PC-9 (cell line): ENCODE measurements around the gene MCM7. TPM values are rescaled to one million over a fixed set of nuclear protein-coding genes. Genes with fewer than 3 reads are reported as not detected.

Experiments
- BruUV-seq: library from RNA; stranded (reverse); fragments of 400-500 nt; replicated peaks from 2 replicates; lab custom pipeline; 2021; lab: Mats Ljungman, UMichigan
- CTCF ChIA-PET: fragments of 300-600 bp; sonication (Branson Sonifier 250); formaldehyde crosslinking; loops from one replicate; lab custom pipeline; 2022; ENCODE audit warnings: antibody characterized with exemption; lab: Charles Lee
- POLR2A ChIA-PET: fragments of 300-600 bp; sonication (Branson Sonifier 250); formaldehyde crosslinking; loops from one replicate; lab custom pipeline; 2022; ENCODE audit warnings: antibody characterized with exemption; ENCODE audit not compliant: unreplicated experiment; lab: Charles Lee
- DNase-seq, 2 experiments: peaks; one replicate each; pipeline versions ENCODE4 v3.0.0 to v3.0.0-alpha.2; 2015 to 2022; ENCODE audit warnings: mixed read lengths in 1 of 2
- H2AFZ ChIP-seq: fragments of 200-600 bp; sonication (generic); 2 replicates; pipeline ENCODE4 v1.8.1; 2017; ENCODE audit warnings: antibody characterized with exemption
- H3F3A ChIP-seq: fragments of 200-600 bp; sonication (generic); 2 replicates; pipeline ENCODE4 v1.8.1; 2017; ENCODE audit warnings: antibody characterized with exemption, mild to moderate bottlenecking, low read depth; ENCODE audit not compliant: insufficient read depth
- H3K27ac ChIP-seq: fragments of 200-600 bp; sonication (generic); 2 replicates; pipeline ENCODE4 v1.6.1; 2016; ENCODE audit warnings: mixed run types
- H3K27me3 ChIP-seq: fragments of 200-600 bp; sonication (generic); 2 replicates; pipeline ENCODE4 v1.6.1; 2016; ENCODE audit warnings: low read depth, mixed run types; ENCODE audit not compliant: insufficient read depth
- H3K36me3 ChIP-seq: fragments of 200-600 bp; sonication (generic); 2 replicates; pipeline ENCODE4 v1.6.1; 2016; ENCODE audit warnings: low read depth, mixed run types
- H3K4me1 ChIP-seq: fragments of 200-600 bp; sonication (generic); replicated peaks from 2 replicates; pipeline ENCODE4 v1.6.1; 2016; ENCODE audit warnings: mixed run types; ENCODE audit not compliant: insufficient read depth
- H3K4me2 ChIP-seq: fragments of 200-600 bp; sonication (generic); 2 replicates; pipeline ENCODE4 v1.6.1; 2017; ENCODE audit warnings: mixed run types
- H3K4me3 ChIP-seq: fragments of 200-600 bp; sonication (generic); 2 replicates; pipeline ENCODE4 v1.6.1; 2016; ENCODE audit warnings: mixed run types
- H3K79me2 ChIP-seq: fragments of 200-600 bp; sonication (generic); 2 replicates; pipeline ENCODE4 v1.6.1; 2017; ENCODE audit warnings: low read depth, mixed run types
- H3K9me2 ChIP-seq: fragments of 200-600 bp; sonication (generic); 2 replicates; pipeline ENCODE4 v1.8.1; 2017; ENCODE audit warnings: mild to moderate bottlenecking; ENCODE audit not compliant: insufficient read depth
- H3K9me3 ChIP-seq: fragments of 200-600 bp; sonication (generic); 2 replicates; pipeline ENCODE4 v1.8.1; 2016; ENCODE audit warnings: low read depth; ENCODE audit not compliant: insufficient read depth
- H4K20me1 ChIP-seq: fragments of 200-600 bp; sonication (generic); 2 replicates; pipeline ENCODE4 v1.8.1; 2017; ENCODE audit not compliant: insufficient read depth
- EZH2 ChIP-seq: fragments of 200-600 bp; sonication (generic); IDR thresholded peaks from 2 replicates; pipeline ENCODE4 v1.8.0; 2017; ENCODE audit warnings: antibody characterized with exemption, low read depth
- intact Hi-C: fragments of 100-400 bp; cut with micrococcal nuclease; formaldehyde crosslinking; loops from one replicate; pipeline ENCODE4 v1.10.0; 2022; ENCODE audit not compliant: unreplicated experiment
- total RNA-seq: library from RNA; stranded (reverse); gene quantifications from 2 replicates; pipeline ENCODE4 v1.2.3, GENCODE V29; 2021
- TF ChIP-seq, protein P1 (sequence below): fragments of 200-600 bp; sonication (generic); conservative IDR thresholded peaks from 2 replicates; pipeline ENCODE4 v1.6.1; 2017; ENCODE audit warnings: mixed run types, antibody characterized with exemption, mild to moderate bottlenecking, moderate library complexity

MCM7 gene
- total RNA-seq, 1 experiment from 2014 or later = 238 TPM

- ChIA-PET POLR2A (interaction anchor here (0.6 to 1.1 kb wide), 2 partner anchors 20 to 69 kb away, joined by 3 to 24 read pairs; partner anchors contain the start of gene AP4M1), CTCF (interaction anchor here (1.1 kb wide), 1 partner anchor 51 kb away, joined by 7 read pairs; no protein-coding TSS in a partner anchor)
- peaks cover 17% of the 10 kb centered on the region for H3F3A ChIP-seq
- peak; percentile 95 to 99 for DNase-seq
- intact Hi-C loops = loop anchor here (1.0 to 5.0 kb wide), 8 partner anchors 20 to 709 kb away; partner anchors contain the start of genes AP4M1, ARPC1B, MCM7 and MEPCE
- TF ChIP-seq EZH2 = no peak
- TF ChIP-seq, protein P1, sequence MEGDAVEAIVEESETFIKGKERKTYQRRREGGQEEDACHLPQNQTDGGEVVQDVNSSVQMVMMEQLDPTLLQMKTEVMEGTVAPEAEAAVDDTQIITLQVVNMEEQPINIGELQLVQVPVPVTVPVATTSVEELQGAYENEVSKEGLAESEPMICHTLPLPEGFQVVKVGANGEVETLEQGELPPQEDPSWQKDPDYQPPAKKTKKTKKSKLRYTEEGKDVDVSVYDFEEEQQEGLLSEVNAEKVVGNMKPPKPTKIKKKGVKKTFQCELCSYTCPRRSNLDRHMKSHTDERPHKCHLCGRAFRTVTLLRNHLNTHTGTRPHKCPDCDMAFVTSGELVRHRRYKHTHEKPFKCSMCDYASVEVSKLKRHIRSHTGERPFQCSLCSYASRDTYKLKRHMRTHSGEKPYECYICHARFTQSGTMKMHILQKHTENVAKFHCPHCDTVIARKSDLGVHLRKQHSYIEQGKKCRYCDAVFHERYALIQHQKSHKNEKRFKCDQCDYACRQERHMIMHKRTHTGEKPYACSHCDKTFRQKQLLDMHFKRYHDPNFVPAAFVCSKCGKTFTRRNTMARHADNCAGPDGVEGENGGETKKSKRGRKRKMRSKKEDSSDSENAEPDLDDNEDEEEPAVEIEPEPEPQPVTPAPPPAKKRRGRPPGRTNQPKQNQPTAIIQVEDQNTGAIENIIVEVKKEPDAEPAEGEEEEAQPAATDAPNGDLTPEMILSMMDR = peak; percentile 92
- H3K36me3 ChIP-seq = peaks cover 34% of the 10 kb centered on the region
- H3K27me3 ChIP-seq = no peaks in the 10 kb centered on the region
- peak within 1 kb of the TSS; percentile 69 for H2AFZ ChIP-seq
- no peaks in the 10 kb centered on the region for H3K9me2 ChIP-seq
- peaks cover 8% of the 10 kb centered on the region; the same call in 1 of the 2 replicates for H4K20me1 ChIP-seq
- peak within 1 kb of the TSS; percentile 93 for H3K4me3 ChIP-seq
- peaks cover 50% of the 10 kb centered on the region for H3K79me2 ChIP-seq
- BruUV-seq = no TSS peak
- H3K9me3 ChIP-seq = no peaks in the 10 kb centered on the region; the same call in 1 of the 2 replicates
- peak within 1 kb of the TSS; percentile 78 for H3K4me2 ChIP-seq
- H3K4me1 ChIP-seq = peaks cover 16% of the 10 kb centered on the region
- H3K27ac ChIP-seq = peak within 1 kb of the TSS; percentile 79
Observed at GRCh38 chr7:100081535-100082102, 19.6 kb downstream of the MCM7 start, which contains the start of gene ZNF3. TSS of gene ZNF3 (minus strand) at chr7:100081723. CDS start at chr7:100077357, 4,366 bp downstream.

- peaks cover 15% of the 10 kb centered on the region for H3K4me1 ChIP-seq
Observed at GRCh38 chr7:100080907-100081534, 20.2 kb downstream of the MCM7 start.

More at GRCh38 chr7:100080907-100081534, 20.2 kb downstream of the MCM7 start:
- H3K4me2 ChIP-seq = peak overlapping the region; percentile 78
- CTCF ChIA-PET = no interaction called here
- BruUV-seq = TSS peak; percentile 40
- peaks cover 16% of the 10 kb centered on the region for H3F3A ChIP-seq
- peak overlapping the region; percentile 93 for H3K4me3 ChIP-seq
- no peaks in the 10 kb centered on the region; the same call in 1 of the 2 replicates for H3K9me3 ChIP-seq
- H3K79me2 ChIP-seq = peaks cover 52% of the 10 kb centered on the region
- peaks cover 39% of the 10 kb centered on the region for H3K36me3 ChIP-seq
- peaks cover 8% of the 10 kb centered on the region; the same call in 1 of the 2 replicates for H4K20me1 ChIP-seq
- intact Hi-C loops = loop anchor here (1.0 to 5.0 kb wide), 6 partner anchors 32 to 709 kb away; partner anchors contain the start of genes ARPC1B, MEPCE, TRIM4 and ZSCAN21
- no peak for TF ChIP-seq EZH2
- TF ChIP-seq, protein P1 = no peak
- POLR2A ChIA-PET = interaction anchor here (0.6 kb wide), 1 partner anchor 68 kb away, joined by 3 read pairs; no protein-coding TSS in a partner anchor
- H3K27ac ChIP-seq = peak overlapping the region; percentile 27; the same call in 1 of the 2 replicates
- H3K27me3 ChIP-seq = no peaks in the 10 kb centered on the region
- no peaks in the 10 kb centered on the region for H3K9me2 ChIP-seq
- H2AFZ ChIP-seq = peak overlapping the region; percentile 60
- DNase-seq = no peak
